ENCODE data around the gene EFS.
"Not testable (repeated sequence)": the region's sequence is repeated elsewhere in the genome, so short reads cannot be mapped to it uniquely, and the experiment has no call there.

Gene EFS

GRCh38 chr14:23398348-23398747 lies 33.4 kb upstream of the EFS start:
- DNase-seq: no peak

- no peak for DNase-seq
These were observed 31.9 kb upstream of the EFS start for GRCh38 chr14:23396781-23397407.

DNA sequence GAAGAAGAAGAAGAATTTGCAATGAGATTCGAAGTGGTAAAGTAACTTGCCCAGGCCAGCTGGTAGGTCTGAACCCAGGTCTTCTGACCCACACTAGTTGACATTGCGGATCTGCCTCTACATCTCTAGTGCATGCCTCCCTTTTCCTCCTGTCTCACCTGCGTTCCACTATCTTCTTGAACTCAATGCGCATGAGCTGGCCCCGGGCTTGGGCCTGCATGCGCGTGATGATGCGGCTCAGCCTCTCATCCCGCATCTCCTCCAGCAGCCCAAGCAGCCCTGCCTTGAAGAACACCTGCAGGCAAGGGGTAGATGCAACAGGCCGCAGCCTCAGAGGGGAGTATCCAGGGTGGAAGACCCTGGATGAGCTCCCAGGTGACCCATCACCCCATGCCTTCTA lies 31.2 kb upstream of the EFS start:
- DNase-seq: no peak

GRCh38 chr14:23392613-23393012 lies 27.6 kb upstream of the EFS start:
- DNase-seq: no peak

DNA sequence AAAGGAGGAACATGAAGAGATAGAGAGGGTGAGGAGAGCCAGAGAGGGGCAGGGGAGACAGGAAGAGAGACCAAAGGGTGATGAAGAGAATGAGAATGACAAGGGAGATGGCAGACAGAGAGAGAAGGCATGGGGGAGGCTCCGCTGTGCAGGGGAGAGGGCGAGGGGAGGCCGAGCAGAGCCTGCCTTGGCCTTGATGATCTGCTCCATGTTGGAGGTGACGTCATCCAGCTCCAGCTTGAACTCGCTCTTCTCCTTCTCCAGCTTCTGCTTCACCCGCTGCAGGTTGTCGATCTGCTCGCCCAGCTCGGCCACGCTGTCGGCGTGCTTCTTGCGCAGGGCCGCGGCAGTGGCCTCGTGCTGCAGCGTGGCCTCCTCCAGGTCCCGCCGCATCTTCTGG lies 24.9 kb upstream of the EFS start:
- not testable (repeated sequence) for DNase-seq

DNA sequence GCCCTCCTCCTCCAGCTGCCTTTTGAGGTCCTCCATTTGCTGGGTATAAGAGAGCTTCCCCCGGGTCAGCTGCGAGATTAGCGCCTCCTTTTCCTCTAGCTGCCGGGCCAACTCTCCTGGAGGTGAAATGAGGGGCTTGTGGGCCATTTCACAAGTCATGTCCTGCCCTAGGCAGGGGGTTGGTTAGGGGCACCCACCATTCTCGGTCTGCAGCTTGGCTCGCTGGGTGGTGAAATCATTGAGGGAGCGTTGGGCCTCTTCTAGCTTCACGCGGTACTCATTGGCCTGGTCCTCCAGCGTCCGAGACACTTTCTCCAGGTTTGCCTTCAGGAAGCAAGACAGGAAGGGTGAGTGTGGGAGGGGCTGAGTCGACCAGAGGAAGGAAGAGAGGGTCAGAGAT lies 24.4 kb upstream of the EFS start:
- no peak for DNase-seq

DNA sequence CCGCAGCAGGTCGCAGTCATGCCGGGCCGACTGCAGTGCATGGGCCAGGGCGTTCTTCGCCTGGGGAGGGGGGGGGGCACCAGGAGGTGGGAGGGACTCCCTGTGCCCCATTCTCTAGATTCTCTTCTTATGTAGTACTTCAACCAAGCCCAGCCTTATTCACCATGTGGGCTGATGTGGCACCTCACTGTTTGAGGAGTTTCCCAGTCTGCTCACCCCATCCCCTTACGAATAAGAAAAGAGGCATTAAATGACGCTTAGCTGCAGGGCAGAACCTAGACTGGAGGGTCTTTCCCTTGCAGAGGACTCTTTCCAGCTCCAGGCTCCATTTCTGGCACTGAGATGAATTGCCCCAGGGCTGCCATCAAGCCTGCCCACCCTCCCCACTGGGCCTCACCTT lies 24.0 kb upstream of the EFS start:
- DNase-seq: no peak

- no peak for DNase-seq
These were observed 23.2 kb upstream of the EFS start for GRCh38 chr14:23387916-23388882.

- DNase-seq: no peak
These were observed 22.0 kb upstream of the EFS start for GRCh38 chr14:23386999-23387398.

DNA sequence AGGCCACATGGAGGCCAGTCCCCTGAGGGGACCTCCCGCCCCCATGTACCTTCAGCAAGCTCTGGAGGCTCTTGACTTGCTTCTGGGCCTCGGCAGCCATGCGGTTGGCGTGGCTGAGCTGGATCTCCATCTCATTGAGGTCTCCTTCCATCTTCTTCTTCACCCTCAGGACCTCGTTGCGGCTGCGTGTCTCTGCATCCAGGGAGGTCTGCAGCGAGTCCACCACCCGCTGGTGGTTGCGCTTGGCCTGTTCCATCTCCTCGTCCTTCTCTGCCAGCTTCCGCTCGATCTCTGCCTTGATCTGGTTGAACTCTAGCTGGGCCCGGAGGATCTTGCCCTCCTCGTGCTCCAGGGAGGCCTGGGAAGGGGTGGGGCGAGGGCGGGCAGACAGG lies 21.3 kb upstream of the EFS start:
- not testable (repeated sequence) for DNase-seq

- DNase-seq: no peak
These were observed 20.8 kb upstream of the EFS start for GRCh38 chr14:23385642-23386265.

- DNase-seq: no peak
These were observed 20.3 kb upstream of the EFS start for GRCh38 chr14:23385244-23385641.

- no peak for DNase-seq
These were observed 19.6 kb upstream of the EFS start for GRCh38 chr14:23384364-23385080.

- DNase-seq: no peak
These were observed 17.9 kb upstream of the EFS start for GRCh38 chr14:23382731-23383440.

GRCh38 chr14:23382276-23382675 lies 17.3 kb upstream of the EFS start:
- no peak for DNase-seq

DNA sequence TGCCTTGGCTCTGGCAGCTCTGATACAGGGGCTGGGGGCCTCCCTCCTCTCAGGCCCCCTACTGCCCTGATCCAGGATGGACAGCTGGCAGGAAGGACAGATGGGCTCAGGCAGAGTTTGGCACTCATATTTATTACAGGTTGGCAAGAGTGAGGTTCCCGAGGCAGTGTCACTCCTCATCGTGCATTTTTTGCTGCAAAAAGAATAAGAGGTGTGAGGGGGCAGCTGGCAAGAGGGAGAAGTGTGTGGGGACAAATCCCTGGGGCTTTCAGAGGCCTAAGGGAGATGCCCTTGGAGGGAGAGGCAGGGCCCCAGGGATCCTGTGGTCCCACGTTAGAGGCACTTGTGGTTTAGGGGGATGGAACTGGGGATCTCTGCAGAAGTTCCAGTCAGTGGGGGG lies 16.9 kb upstream of the EFS start:
- DNase-seq: no peak

GRCh38 chr14:23380976-23381375 lies 16.0 kb upstream of the EFS start:
- DNase-seq: no peak

- DNase-seq: no peak
These were observed 15.4 kb upstream of the EFS start for GRCh38 chr14:23380197-23380914.

GRCh38 chr14:23379366-23380196 lies 14.6 kb upstream of the EFS start:
- DNase-seq: peak; percentile 61 to 73

DNA sequence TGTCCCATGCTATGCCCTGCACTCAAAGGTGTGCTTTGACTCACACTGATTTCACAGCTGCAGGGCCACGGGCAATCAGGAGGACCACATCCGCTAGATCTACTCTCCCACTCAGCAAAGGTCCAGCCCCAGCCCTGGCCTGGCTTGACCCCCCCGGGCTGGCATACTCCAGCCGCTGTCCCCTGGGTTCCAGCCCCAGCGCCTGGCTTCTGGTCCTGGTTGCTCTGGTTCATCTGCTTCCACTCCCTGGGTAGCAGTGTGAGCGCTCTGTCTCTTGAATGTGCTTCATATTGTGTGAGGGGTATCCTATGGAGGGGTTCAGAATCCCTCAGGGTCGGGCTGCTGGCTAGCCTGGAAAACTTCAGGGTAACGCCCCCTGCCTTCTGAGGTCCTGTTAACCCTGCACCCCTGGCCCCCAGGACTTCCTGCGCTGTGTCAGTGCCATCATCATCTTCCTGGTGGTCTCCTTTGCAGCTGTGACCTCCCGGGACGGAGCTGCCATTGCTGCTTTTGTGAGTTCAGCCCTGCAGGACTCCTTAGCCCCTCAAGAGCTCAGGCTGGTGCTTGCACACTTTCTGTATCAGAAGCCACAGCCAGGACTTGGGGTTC lies 13.7 kb upstream of the EFS start:
- DNase-seq: no peak

Data from activated CD4-positive, alpha-beta T cell treated with anti-CD3 and anti-CD28 coated beads for 4 hours (primary cell).